ENCODE data around the gene HOPX.
"Not testable (repeated sequence)": the region's sequence is repeated elsewhere in the genome, so short reads cannot be mapped to it uniquely, and the experiment has no call there.

Gene HOPX

DNA sequence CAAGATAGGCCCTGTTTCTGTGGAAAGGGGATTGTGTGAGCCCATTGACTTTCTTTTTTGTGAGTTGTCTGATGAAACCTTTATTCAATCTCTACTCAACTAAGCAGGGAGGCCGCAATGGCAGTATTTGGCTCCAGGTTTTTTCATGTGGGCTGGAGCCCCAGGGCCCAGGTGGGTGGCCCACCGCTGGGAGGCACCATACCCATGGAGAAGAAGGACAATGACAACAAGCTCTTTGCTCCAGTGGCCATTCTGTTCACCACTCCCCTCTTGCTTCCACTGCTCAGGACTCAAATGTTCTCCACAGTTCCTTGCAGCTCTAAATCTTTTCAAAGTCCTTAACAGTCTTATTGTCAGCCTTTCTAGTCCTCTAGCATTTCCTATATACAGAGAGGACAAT is 54.1 kb downstream of the HOPX start:
- no peak for DNase-seq (ENCODE audit: low read depth, low spot score)

DNA sequence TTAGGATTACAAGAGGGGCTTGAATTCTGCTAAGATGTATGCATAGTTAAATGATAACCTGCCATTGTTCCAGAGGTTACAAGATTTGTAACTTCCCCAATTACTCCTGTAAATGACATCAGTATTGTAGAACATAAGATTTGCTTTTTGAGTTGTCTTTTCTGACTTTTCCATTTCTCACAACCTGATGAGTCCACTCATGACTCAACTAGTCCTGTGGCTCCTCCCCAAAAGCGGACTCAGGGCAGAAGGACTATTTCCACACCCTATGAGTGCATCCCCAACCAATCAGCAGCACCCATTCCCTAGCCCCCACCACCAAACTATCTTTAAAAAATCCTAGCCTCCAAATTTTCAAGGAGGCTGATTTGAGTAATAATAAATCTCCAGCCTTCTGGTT is 54.7 kb downstream of the HOPX start:
- DNase-seq (ENCODE audit: low read depth, low spot score) = no peak

DNA sequence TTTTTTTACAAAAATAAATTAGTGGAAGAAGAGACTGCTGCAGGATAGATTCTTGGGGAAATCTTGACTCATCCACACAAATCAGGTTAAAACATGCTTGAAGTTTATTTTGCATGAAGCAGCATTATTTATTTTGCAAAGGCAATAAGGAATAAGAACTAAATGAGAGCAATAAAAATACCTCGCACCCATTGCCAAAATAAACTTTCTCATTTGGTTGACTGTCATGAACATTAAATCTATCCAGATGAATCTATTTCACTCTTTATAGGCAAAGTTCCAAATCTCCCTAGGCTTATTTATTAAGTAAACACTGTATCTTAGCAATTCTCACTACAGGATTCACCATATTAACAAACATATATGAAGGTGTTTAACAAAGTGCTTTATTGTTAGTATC is 58.9 kb downstream of the HOPX start:
- DNase-seq (ENCODE audit: low read depth, low spot score) = no peak

DNA sequence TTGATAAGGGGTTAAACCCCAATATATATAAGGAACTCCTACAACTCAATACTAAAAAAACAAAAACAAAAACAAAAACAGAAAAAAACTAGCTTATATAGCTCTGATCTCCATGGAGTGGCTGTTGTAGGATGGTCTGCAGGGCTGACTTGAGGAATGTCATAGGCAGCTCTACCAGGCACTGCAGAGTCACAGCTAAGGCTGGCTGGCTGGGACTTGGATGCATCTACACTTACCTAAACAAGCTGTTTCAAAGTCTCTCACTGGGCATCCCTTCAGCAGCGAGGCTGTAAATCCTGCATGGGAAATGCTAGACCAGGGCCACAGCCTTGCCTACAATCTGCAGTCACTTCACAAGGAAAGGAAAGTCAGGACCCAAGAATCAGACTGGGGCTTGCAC is 61.3 kb downstream of the HOPX start:
- no peak for DNase-seq (ENCODE audit: low read depth, low spot score)

DNA sequence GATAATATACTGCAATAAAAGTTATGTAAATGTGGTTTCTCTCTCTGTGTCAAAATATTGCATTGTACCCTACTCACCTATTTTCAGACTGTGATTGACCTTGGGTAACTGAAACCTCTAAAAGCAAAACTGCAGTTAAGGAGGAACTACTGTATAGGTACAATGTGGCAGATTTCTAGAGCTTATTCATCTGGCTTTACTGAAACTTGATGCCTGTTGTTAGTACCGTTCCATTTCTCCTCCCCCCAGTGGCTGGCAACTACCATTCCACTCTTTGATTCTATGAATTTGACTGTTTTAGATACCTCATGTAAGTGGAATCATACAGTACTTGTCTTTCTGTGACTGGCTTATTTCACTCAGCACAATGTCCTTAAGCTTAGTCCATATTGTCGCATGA is 61.9 kb downstream of the HOPX start:
- no peak for DNase-seq (ENCODE audit: low read depth, low spot score)

DNA sequence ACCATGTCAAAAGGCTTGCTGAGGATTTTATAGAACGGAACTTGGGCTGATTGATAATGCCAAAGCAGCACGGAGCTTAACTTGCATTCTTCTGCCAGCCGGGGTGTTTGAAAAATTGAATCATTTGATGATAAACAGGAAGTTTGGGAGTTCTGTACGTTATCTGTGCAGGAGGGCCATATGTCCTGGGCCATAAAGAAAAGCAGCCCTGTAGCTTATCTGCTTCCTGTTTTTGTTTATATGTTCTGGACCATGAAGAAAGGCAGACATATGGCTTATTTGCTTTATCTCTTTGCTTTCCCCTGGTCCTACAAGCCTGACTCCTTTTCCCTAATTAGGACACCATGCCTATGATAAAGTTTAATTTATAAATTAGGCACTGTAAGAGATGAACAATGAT is 62.4 kb downstream of the HOPX start:
- no peak for DNase-seq (ENCODE audit: low read depth, low spot score)

DNA sequence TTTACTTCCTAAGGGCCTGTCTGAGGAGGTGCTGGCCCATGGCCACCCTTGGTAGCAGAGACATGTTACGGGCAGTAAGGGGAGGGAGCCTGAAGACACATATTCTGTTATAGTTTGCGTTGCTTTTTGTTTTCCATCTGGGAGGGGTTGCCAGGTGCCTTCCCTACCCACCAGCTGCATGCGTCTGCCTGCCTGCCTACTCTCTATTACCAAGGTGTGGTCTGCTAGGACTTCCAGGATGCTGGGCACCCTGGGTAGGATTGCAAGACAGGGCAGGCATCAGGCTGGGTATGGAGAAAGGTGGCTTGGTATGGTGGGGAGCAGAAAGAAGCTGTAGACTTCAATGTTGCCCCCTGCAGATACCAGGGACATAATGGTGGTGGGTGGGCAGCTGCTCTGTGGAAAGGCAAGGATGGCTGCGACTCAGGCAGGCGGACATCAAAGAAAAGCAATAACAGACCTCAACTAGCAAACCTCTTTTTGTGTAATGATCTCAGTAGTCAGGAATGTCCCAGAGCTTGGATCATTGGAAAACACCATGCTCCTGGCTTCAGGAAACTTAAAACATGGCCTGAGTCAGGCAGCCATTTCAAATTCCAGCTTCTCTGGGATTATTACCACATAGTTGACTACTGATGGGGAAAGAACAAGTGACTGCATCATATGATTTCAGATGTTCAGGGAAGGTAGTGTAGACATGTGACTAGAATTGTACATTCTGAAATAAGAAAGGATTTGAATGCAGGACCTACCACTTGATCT is 67.8 kb downstream of the HOPX start:
- no peak for DNase-seq (ENCODE audit: low read depth, low spot score)

DNA sequence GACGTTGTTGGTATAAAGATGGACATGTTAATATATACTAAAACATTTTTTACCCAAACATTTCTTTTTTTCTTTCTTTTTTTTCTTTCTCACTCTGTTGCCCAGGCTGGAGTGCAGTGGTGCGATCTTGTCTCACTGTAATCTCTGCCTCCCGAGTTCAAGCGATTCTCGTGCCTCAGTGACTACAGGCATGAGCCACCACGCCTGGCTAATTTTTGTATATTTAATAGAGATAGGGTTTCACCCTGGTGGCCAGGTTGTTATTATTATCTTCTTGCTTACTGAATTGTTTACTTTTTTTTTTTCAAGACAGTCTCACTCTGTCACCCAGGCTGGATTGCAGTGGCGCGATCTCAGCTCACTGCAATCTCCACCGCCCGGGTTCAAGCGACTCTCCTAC is 68.8 kb downstream of the HOPX start:
- DNase-seq (ENCODE audit: low read depth, low spot score) = no peak

DNA sequence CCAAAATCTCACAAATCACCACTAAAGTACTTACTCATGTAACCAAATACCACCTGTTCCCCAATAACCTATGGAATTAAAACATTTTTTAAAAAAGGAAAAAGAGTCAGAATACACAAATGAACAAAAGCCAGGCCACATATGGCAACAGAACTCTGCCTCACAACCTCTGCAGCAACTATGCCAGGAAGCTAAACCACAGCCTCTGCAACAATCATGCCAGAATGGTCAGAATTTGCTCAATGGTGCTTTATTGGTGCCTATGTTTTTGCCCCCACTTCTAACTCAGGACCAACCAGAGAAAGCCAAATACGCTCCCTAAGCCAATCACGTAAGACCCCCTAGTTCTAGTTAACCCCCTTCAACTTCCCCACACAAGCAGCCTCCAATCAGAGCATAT is 69.6 kb downstream of the HOPX start:
- DNase-seq (ENCODE audit: low read depth, low spot score) = no peak

DNA sequence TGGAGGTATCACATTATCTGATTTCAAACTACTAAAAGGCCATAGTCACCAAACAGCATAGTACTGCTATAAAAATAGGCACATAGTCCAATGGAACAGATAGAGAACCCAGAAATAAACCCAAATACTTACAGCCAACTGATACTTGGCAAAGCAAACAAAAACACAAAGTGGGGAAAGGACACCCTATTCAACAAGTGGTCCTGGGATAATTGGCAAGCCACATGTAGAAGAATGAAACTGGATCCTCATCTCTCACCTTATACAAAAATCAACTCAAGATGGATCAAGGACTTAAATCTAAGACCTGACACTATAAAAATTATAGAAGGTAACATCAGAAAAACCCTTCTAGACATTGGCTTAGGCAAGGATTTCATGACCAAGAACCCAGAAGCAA is 70.9 kb downstream of the HOPX start:
- DNase-seq (ENCODE audit: low read depth, low spot score) = not testable (repeated sequence)

DNA sequence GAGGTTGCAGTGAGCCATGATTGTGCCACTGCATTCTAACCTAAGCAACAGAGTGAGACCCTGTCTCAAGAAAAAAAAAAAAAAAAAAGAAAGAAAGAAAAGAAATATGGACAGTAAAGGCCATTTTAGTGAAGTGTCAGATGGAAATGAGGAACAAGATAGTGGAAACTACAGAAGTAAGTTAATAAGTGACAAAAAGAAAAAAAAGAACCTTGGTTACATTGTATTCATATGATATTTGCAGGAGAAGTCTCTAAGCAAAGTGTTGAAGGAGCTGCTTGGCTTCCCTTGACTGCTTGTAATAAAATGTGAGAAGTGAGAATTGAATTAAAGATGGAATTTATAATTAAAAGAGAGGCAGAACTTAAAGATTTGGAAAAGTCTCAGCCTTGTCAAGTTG is 73.2 kb downstream of the HOPX start:
- DNase-seq (ENCODE audit: low read depth, low spot score) = no peak

DNA sequence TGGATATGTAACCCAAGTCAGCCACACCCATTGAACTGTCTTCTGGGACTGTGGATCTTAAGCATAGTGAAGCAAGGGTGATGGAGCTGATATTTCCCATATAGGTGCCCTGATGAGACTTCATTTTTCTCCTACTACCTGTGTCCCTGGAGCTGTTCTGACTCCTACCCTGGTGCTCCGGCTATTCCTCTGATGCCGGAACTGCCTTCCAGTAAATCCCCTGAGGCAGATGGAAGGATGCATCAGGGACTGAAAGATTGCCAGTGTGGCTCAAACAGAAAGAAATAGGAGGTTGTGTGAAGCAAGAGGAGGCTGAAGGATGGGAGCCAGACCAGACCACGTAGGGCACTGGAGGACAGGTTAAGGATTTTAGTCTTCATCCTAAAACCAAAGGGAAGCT is 74.7 kb downstream of the HOPX start:
- DNase-seq (ENCODE audit: low read depth, low spot score) = no peak

DNA sequence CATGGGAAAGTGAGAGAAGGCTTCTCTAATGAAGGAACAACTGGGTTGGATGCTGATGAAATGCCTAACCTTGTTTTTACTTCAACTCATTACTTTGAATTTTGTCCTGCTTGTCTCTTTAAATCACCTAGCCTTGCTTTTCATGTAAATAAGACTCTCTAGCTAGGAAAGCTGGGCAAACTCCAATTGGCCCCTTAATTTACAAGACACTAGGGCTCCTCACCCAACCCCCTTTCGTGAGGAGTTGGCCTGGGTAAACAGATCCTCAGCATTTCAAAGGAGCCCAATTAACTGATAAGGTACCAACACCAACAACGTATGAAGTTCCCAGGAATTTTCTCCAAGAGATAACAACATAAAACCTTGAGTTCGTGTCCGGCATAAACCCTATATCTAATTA is 75.6 kb downstream of the HOPX start:
- DNase-seq (ENCODE audit: low read depth, low spot score) = not testable (repeated sequence)

DNA sequence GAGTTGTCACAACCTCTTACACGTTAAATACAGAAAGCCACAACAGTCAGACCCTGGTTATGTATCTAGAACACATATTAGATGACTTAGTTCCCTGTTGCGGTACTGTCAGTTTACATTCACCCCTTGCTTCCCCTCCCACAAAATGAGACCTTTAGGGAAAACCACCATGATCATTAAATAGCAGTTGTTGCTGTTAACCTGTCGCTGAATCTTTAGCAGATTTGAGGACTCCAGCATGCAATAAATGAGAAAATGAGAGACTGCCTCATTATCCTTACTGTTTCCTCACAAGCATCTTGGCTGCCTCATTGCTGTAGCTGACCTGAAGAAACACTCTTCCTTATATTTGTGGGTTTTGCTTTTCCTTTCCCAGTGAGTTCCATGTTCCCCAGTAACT is 77.8 kb downstream of the HOPX start:
- DNase-seq (ENCODE audit: low read depth, low spot score) = no peak
